22Rv1 (cell line): Measurements from ENCODE around the gene MAP3K3.
A peak's percentile ranks its signal among the peaks of the same experiment; 100 is the strongest.
"Not testable (repeated sequence)": the region's sequence is repeated elsewhere in the genome, so short reads cannot be mapped to it uniquely, and the experiment has no call there.

ENCODE experiments used
- H3K27ac ChIP-seq: fragments of 450-650 bp; 2 replicates; pipeline ENCODE4 v1.5.1; 2017
- ZFX ChIP-seq: fragments of 450-650 bp; IDR thresholded peaks from 2 replicates; pipeline ENCODE4 v1.6.1; 2017; ENCODE audit warnings: antibody characterized with exemption, borderline replicate concordance
- TF ChIP-seq, protein P1 (sequence below): fragments of 450-650 bp; IDR thresholded peaks from 2 replicates; pipeline ENCODE4 v1.5.1; 2017; ENCODE audit warnings: mild to moderate bottlenecking

The MAP3K3 gene

DNA sequence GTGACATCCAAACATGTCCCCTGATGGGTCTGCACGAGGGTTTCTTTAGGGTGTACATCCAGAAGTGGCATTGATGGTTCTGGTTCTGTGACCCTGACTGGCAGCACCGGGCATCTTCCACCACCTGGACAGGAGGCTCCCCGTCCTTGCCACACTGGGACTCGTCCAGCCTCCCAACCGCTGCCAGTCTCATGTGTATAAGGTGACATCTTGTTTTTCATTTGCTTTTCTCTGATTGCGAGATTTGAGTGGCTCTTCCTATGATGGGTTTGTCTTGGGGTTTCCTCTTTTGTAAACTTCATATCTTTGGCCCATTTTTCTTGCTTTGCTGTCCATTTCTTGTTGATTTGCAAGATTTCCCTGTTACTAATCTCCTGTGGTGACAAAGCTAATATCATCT lies 86.9 kb downstream of the MAP3K3 start:
- H3K27ac ChIP-seq: no peak overlapping the region
- TF ChIP-seq, protein P1, sequence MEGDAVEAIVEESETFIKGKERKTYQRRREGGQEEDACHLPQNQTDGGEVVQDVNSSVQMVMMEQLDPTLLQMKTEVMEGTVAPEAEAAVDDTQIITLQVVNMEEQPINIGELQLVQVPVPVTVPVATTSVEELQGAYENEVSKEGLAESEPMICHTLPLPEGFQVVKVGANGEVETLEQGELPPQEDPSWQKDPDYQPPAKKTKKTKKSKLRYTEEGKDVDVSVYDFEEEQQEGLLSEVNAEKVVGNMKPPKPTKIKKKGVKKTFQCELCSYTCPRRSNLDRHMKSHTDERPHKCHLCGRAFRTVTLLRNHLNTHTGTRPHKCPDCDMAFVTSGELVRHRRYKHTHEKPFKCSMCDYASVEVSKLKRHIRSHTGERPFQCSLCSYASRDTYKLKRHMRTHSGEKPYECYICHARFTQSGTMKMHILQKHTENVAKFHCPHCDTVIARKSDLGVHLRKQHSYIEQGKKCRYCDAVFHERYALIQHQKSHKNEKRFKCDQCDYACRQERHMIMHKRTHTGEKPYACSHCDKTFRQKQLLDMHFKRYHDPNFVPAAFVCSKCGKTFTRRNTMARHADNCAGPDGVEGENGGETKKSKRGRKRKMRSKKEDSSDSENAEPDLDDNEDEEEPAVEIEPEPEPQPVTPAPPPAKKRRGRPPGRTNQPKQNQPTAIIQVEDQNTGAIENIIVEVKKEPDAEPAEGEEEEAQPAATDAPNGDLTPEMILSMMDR: no peak
- TF ChIP-seq ZFX: no peak

DNA sequence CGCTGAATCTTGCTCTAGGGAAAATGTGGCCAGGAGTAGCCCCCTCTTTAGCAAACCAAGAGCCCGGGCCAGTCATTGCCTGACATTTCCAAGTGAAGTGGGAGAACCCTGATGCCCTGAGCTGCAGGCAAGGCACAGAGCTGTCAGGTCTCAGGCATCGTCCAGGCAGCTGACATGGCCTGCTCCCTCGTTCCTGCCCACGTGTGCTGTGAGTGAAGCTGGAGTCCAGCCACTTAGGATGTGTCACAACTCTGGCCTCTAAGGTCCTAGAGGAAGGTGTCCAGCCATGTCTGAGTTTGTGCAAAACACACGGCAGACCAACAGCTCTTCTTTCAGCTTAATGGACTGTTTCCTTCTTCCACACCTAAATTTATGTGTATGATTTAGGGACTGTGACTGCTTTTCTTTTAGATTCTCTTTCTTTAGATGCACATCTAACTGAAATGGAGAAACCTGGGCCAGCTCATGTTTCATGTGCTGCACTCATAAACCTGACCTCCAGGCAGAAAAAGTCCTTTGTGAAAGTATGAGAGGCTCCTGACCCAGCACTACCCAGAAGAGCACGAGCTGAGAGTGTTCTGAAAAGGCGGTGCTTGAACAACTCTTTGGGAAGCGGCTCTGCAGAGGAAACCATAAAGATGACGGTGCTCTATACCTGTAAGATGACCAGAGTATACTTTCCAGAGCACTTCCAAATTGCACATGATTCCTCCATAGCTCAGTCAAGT lies 92.5 kb downstream of the MAP3K3 start:
- TF ChIP-seq, protein P1: no peak
- TF ChIP-seq ZFX: no peak
- H3K27ac ChIP-seq: no peak overlapping the region

DNA sequence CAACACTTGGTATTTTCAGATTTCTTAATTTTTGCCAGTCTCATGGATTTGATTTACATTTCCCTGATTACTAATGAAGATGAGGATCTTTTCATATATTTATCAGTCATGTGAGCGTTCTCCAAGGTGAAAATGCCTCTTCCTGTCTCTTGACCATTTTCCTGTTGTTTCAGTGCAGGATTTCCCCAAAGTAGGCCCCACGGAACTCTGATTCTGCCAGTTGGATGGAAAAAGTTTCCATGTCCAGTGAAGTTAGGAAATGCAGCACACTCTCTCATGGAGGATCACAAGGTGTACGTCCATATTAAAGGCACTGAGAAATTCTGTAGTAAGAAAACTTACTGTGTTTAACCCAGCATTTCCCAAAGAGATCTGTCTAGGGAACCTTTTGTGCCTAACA lies 94.2 kb downstream of the MAP3K3 start:
- no peak overlapping the region for H3K27ac ChIP-seq
- TF ChIP-seq ZFX: no peak
- TF ChIP-seq, protein P1: no peak

DNA sequence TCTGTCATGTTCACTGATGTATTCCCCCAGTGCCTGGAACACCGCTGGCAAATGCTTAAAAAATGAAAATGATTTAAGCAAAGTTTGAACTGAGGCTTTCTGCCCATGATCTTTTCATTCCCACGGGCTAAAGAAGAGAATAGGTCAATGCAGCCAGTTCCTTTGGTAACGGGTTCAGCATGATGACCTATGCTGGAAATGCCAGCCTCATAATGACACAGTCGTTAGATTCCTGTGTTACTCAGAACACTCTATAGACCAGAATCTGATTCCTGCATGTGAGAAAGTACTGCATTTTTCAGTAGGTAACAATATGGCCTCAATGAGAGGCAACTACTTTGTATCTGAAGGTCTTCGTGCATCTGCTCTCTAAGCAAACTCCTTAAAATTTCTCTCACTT lies 96.8 kb downstream of the MAP3K3 start:
- H3K27ac ChIP-seq: no peak overlapping the region
- no peak for TF ChIP-seq ZFX
- TF ChIP-seq, protein P1: no peak

DNA sequence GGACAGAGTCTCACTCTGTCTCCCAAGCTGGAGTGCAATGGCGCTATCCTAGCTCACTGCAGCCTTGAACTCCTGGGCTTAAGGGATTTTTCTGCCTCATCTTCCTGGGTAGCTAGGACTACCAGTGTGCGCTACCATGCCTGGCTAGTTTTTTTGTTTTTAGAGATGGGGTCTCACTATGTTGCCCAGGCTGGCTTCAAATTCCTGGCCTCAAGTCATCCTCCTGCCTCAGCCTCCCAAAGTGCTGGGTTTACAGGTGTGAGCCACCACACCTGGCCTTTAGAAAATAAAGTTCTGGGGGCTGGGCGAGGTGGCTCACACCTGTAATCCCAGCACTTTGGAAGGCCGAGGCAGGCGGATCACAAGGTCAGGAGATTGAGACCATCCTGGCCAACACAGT lies 98.0 kb downstream of the MAP3K3 start:
- H3K27ac ChIP-seq: not testable (repeated sequence)

DNA sequence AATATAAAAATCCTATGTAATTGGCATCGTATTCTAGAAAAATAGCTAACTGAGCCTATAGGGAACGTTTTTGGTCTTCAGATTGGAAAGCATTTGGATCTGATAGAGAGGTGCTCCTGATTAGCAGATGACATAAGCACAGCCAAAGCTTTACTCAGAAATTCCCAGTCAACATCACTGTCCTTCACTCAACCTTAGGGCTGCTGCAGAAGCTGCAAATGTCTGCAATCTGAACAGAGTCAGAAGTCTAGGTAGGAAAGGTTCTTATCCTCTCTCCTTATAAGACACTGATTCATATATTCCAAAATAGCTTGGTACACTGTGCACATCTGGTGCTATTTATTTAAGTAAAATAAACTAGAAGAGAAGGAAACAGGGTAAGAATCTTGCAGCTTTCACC lies 100.2 kb downstream of the MAP3K3 start:
- H3K27ac ChIP-seq: no peak overlapping the region
- TF ChIP-seq, protein P1: no peak
- no peak for TF ChIP-seq ZFX

DNA sequence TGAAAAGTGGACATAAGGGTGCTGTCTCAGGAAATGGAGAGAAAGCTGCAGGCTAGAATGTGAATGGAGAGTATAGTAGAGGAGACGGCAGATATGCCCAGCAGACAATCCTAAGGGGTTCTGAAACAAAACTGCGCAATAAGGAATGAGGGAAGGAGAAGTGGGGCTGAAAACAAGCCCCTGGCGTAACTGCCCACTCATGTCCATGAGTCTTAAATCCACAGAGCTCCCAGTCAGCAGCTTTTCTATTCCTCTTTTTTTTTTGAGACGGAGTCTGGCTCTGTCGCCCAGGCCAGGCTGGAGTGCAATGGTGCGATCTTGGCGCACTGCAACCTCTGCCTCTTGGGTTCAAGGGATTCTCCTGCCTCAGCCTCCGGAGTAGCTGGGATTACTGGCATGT lies 113.5 kb downstream of the MAP3K3 start:
- H3K27ac ChIP-seq: no peak overlapping the region
- TF ChIP-seq ZFX: no peak
- TF ChIP-seq, protein P1: no peak

DNA sequence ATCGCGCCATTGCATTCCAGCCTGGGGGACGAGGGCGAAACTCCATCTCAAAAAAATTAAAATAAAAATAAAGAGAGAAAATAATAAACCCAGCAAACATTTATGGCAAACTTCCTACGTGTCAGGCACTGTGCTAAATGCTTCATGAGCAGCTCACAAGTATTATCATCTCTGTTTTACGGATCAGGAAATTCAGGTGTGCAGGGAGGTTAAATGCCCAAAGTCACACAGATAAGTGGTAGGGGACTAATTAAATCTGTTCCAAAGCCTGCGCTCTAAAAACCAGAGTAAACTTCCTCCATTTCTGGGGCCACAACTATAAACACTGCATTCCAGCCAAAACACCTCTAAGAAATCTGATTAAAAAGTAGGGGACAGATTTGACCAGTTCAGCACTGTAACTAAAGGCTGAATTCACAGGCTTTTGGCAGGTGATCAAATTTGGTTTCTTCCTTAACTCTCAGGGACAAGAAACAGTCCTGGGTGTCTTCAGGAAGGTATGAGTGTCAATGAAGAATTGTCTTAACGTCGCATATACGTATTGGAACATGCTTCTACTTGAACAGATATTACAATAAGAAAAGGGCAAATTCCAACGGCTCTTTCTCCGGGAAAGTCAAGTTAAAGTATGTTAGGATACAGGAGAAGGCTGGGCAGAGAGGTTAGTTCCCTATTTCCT lies 118.4 kb downstream of the MAP3K3 start:
- peak overlapping the region; percentile 99 for H3K27ac ChIP-seq
- no peak for TF ChIP-seq ZFX
- TF ChIP-seq, protein P1: no peak
